Measurements from ENCODE around the gene PPP1R13B.

The PPP1R13B gene

GRCh38 chr14:103878180-103878579 lies 30.8 kb upstream of the PPP1R13B start:
- H3K9me3 ChIP-seq (ENCODE audit: control insufficient read depth, insufficient read depth, low read depth, low read length) = no peaks in the 10 kb centered on the region
- H3K4me1 ChIP-seq (ENCODE audit: control insufficient read depth, insufficient read depth, low read length) = no peaks in the 10 kb centered on the region
- TF ChIP-seq ZNF488 (tag by site-specific recombination; IDR thresholded peaks at IDR 0.05) (no peak), ZNF140 (tag by site-specific recombination; IDR thresholded peaks at IDR 0.05) (no peak), ZNF211 (tag by site-specific recombination; IDR thresholded peaks at IDR 0.05; ENCODE audit: low read depth) (no peak), ZNF600 (tag by site-specific recombination; IDR thresholded peaks at IDR 0.05) (no peak), ZNF701 (tag by site-specific recombination; IDR thresholded peaks at IDR 0.05) (no peak), ZNF433 (tag by site-specific recombination; IDR thresholded peaks at IDR 0.05; ENCODE audit: low read depth) (no peak), ZNF280D (tag by site-specific recombination; IDR thresholded peaks at IDR 0.05) (no peak), ZFP69B (tag by site-specific recombination; IDR thresholded peaks at IDR 0.05) (no peak), ZBTB11 (tag by site-specific recombination; conservative IDR thresholded peaks at IDR 0.05; ENCODE audit: low read depth) (no peak), BCL11A (tag by site-specific recombination; IDR thresholded peaks at IDR 0.05; ENCODE audit: low read depth) (no peak), ZNF561 (tag by site-specific recombination; IDR thresholded peaks at IDR 0.05; ENCODE audit: borderline replicate concordance) (no peak), ZNF202 (tag by site-specific recombination; IDR thresholded peaks at IDR 0.05; ENCODE audit: borderline replicate concordance) (no peak), BCL6B (tag by site-specific recombination; IDR thresholded peaks at IDR 0.05) (no peak), WT1 (tag by site-specific recombination; IDR thresholded peaks at IDR 0.05) (no peak), ZNF514 (tag by site-specific recombination; IDR thresholded peaks at IDR 0.05) (no peak)
- POLR2A ChIA-PET = interaction anchor here (0.6 kb wide), 1 partner anchor 61 kb away, joined by 3 read pairs; no protein-coding TSS in a partner anchor
- CTCF ChIA-PET = interaction anchor here (1.3 kb wide), 1 partner anchor 32 kb away, joined by 3 read pairs; no protein-coding TSS in a partner anchor
- H3K36me3 ChIP-seq (ENCODE audit: control insufficient read depth in 2 of 2, insufficient read depth in 1 of 2, low read length in 2 of 2) = no peaks in the 10 kb centered on the region
- H3K4me3 ChIP-seq (ENCODE audit: low read depth, low read length) = no peak overlapping the region
- no peak overlapping the region for H3K27ac ChIP-seq (ENCODE audit: extremely low read depth, low read depth, low read length)

GRCh38 chr14:103875010-103875409 lies 27.6 kb upstream of the PPP1R13B start:
- CTCF ChIA-PET = interaction anchor here (1.2 kb wide), 1 partner anchor 66 kb away, joined by 4 read pairs; no protein-coding TSS in a partner anchor
- Histone ChIP-seq H3K4me1 (ENCODE audit: control insufficient read depth, insufficient read depth, low read length) (no peaks in the 10 kb centered on the region), H3K27ac (ENCODE audit: extremely low read depth, low read depth, low read length) (no peak overlapping the region), H3K9me3 (ENCODE audit: control insufficient read depth, insufficient read depth, low read depth, low read length) (no peaks in the 10 kb centered on the region), H3K4me3 (ENCODE audit: low read depth, low read length) (no peak overlapping the region), H3K36me3 (ENCODE audit: control insufficient read depth in 2 of 2, insufficient read depth in 1 of 2, low read length in 2 of 2) (no peaks in the 10 kb centered on the region)
- POLR2A ChIA-PET = no interaction called here
- no peak for TF ChIP-seq ZNF843 (tag by site-specific recombination; IDR thresholded peaks at IDR 0.05)
- TF ChIP-seq ZBTB17 (tag by site-specific recombination; IDR thresholded peaks at IDR 0.05) = peak; percentile 73
- TF ChIP-seq PRDM10 (tag by site-specific recombination; IDR thresholded peaks at IDR 0.05) = no peak
- 0 out of 2 replicates have a peak, but pooled peaks have one; percentile 23 for TF ChIP-seq ZNF133 (tag by site-specific recombination; IDR thresholded peaks at IDR 0.05)
- no peak for TF ChIP-seq ZNF707 (tag by site-specific recombination; IDR thresholded peaks at IDR 0.05)
- TF ChIP-seq ZNF416 (tag by site-specific recombination; IDR thresholded peaks at IDR 0.05) = no peak
- no peak for TF ChIP-seq ZNF132 (tag by site-specific recombination; IDR thresholded peaks at IDR 0.05; ENCODE audit: borderline replicate concordance)
- TF ChIP-seq ZNF366 (tag by site-specific recombination; conservative IDR thresholded peaks at IDR 0.05) = peak; percentile 85
- peak; percentile 98 for TF ChIP-seq ZFHX2 (tag by site-specific recombination; conservative IDR thresholded peaks at IDR 0.05)

Measured in HEK293 (cell line).